ENCODE results near the gene CDC123.

DNA sequence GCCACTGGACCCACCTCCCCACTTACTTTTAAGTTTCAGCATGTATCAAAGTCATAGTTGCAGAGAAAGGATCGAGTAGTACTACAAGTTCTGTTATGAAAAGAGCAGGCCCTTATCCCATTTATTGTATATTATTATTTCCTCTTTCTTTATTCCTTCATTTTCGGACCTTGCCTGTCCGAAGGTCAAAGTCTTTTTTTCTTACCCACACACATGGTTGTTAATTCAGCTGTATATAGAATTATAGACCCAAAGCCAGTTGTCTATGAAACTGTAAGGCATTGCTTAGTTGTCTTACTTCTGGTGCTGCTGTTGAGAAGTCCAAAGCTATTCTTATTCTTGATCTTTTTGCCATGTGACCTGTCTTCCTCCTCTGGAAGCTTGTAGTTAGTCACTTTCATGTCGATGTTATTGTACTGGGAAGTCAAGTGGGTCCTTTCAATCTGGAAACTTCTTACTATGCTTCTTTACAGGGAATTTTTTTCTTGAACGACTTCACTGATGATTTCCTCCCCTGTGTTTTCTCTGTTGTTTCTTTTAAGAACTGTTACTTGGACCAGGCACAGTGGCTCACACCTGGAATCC is 8.6 kb upstream of the CDC123 start:
- TF ChIP-seq, protein P1, sequence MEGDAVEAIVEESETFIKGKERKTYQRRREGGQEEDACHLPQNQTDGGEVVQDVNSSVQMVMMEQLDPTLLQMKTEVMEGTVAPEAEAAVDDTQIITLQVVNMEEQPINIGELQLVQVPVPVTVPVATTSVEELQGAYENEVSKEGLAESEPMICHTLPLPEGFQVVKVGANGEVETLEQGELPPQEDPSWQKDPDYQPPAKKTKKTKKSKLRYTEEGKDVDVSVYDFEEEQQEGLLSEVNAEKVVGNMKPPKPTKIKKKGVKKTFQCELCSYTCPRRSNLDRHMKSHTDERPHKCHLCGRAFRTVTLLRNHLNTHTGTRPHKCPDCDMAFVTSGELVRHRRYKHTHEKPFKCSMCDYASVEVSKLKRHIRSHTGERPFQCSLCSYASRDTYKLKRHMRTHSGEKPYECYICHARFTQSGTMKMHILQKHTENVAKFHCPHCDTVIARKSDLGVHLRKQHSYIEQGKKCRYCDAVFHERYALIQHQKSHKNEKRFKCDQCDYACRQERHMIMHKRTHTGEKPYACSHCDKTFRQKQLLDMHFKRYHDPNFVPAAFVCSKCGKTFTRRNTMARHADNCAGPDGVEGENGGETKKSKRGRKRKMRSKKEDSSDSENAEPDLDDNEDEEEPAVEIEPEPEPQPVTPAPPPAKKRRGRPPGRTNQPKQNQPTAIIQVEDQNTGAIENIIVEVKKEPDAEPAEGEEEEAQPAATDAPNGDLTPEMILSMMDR (IDR thresholded peaks at IDR 0.05) = no peak
- TF ChIP-seq POLR2A (IDR thresholded peaks at IDR 0.05) = no peak

Data from sigmoid colon (tissue), 3 donors.